ENCODE results near the gene DSE.

- TF ChIP-seq POLR2AphosphoS5 (IDR thresholded peaks at IDR 0.05; ENCODE audit: low read depth, low read length) (no peak), FOXP2 (optimal IDR thresholded peaks at IDR 0.05; ENCODE audit: borderline replicate concordance, extremely low read depth, extremely low read length, insufficient read depth) (no peak)
Measured at GRCh38 chr6:116352515-116353471, 18.0 kb upstream of the DSE start.
